ENCODE results near the gene ARL6IP6.

The ARL6IP6 gene

GRCh38 chr2:152718076-152718908 is at the start of gene ARL6IP6:
ARL6IP6 (plus strand) TSS chr2:152718620; CDS start chr2:152718625, 5 bp downstream.
- DNase-seq (ENCODE audit: low read depth, low spot score) = peak; percentile 63

GRCh38 chr2:152674334-152674733 is 44.1 kb upstream of the ARL6IP6 start:
- DNase-seq (ENCODE audit: low read depth, low spot score) = no peak

- DNase-seq (ENCODE audit: low read depth, low spot score) = no peak
Observed at GRCh38 chr2:152676461-152676860, 42.0 kb upstream of the ARL6IP6 start.

GRCh38 chr2:152678808-152679207 is 39.6 kb upstream of the ARL6IP6 start:
- DNase-seq (ENCODE audit: low read depth, low spot score) = no peak

GRCh38 chr2:152682663-152683062 is 35.8 kb upstream of the ARL6IP6 start:
- DNase-seq (ENCODE audit: low read depth, low spot score) = no peak

GRCh38 chr2:152683400-152683799 is 35.0 kb upstream of the ARL6IP6 start:
- DNase-seq (ENCODE audit: low read depth, low spot score) = no peak

- DNase-seq (ENCODE audit: low read depth, low spot score) = no peak
Observed at GRCh38 chr2:152686321-152686720, 32.1 kb upstream of the ARL6IP6 start.

GRCh38 chr2:152693033-152693432 is 25.4 kb upstream of the ARL6IP6 start:
- DNase-seq (ENCODE audit: low read depth, low spot score) = no peak

- no peak for DNase-seq (ENCODE audit: low read depth, low spot score)
Observed at GRCh38 chr2:152694161-152694661, 24.2 kb upstream of the ARL6IP6 start.

- no peak for DNase-seq (ENCODE audit: low read depth, low spot score)
Observed at GRCh38 chr2:152695763-152696162, 22.7 kb upstream of the ARL6IP6 start.

GRCh38 chr2:152696476-152696875 is 21.9 kb upstream of the ARL6IP6 start:
- DNase-seq (ENCODE audit: low read depth, low spot score) = no peak

GRCh38 chr2:152701198-152701597 is 17.2 kb upstream of the ARL6IP6 start:
- no peak for DNase-seq (ENCODE audit: low read depth, low spot score)

GRCh38 chr2:152706477-152707021 is 11.9 kb upstream of the ARL6IP6 start:
- no peak for DNase-seq (ENCODE audit: low read depth, low spot score)

- DNase-seq (ENCODE audit: low read depth, low spot score) = no peak
Observed at GRCh38 chr2:152708742-152709141, 9.7 kb upstream of the ARL6IP6 start.

- DNase-seq (ENCODE audit: low read depth, low spot score) = no peak
Observed at GRCh38 chr2:152710713-152711112, 7.7 kb upstream of the ARL6IP6 start.

- no peak for DNase-seq (ENCODE audit: low read depth, low spot score)
Observed at GRCh38 chr2:152715112-152715511, 3.3 kb upstream of the ARL6IP6 start.

GRCh38 chr2:152715854-152716428 is 2.5 kb upstream of the ARL6IP6 start:
- DNase-seq (ENCODE audit: low read depth, low spot score) = no peak

- DNase-seq (ENCODE audit: low read depth, low spot score) = no peak
Observed at GRCh38 chr2:152716805-152717227, 1.6 kb upstream of the ARL6IP6 start.

- peak; percentile 84 for DNase-seq (ENCODE audit: low read depth, low spot score)
Observed at GRCh38 chr2:152717228-152718075, 968 bp upstream of the ARL6IP6 start, which contains the start of gene PRPF40A. PRPF40A (minus strand) TSS chr2:152717461; CDS start chr2:152717439, 22 bp downstream.

- DNase-seq (ENCODE audit: low read depth, low spot score) = no peak
Observed at GRCh38 chr2:152718909-152719645, 657 bp downstream of the ARL6IP6 start.

- no peak for DNase-seq (ENCODE audit: low read depth, low spot score)
Observed at GRCh38 chr2:152720794-152721193, 2.4 kb downstream of the ARL6IP6 start.

All from iPS DF 19.7 (cell line).